Stimulated activated CD8-positive, alpha-beta memory T cell treated with anti-CD3 and anti-CD28 coated beads, Interleukin-7, amount 100 ng/mL, for 1 hour (primary cell): Measurements from ENCODE around the gene RAB27B.

Experiments used
- DNase-seq, 2 donors: peaks; one replicate each; pipeline ENCODE4 v3.0.0-alpha.2; 2020; ENCODE audit warnings: low read depth in 2 of 2

RAB27B gene

GRCh38 chr18:54867131-54867530 lies 38.9 kb downstream of the RAB27B start:
- DNase-seq, result no peak

DNA sequence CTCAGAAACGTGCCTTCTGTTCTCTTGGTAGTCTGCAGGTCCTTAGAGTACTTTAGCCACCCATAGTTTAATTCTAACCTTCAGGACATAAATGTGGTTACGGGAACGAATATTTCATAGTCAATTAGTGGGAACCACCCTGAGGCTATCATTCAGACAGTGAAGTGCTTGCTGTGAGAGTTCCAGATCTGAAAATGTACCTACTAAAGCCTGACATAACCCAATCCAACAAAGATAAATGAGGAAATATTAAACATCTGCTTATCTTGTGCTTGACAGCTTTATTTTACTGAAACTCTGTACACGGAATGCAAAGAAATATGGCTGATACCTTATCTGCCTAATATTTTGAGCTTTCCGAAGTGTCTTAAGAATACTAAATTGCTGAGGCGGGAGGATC lies 43.0 kb downstream of the RAB27B start:
- DNase-seq, result no peak

DNA sequence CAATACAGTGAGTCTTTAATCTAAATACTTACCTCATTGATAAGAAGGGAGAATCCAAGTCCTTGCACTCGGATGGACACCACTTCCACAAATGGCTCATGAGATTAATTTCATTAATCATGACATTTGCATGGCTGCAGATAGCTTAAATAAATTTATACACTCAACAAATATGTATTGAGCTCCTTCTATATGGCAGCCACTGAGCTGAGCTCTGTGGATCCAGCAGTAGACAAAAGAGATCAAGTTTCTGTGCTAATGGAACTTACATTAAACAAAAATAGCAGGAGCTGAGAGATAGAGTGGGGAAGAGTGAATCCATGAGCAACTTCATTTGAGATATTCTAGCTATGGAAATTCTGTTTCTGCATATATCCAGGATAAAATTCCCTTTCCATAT lies 44.4 kb downstream of the RAB27B start:
- DNase-seq, result no peak

DNA sequence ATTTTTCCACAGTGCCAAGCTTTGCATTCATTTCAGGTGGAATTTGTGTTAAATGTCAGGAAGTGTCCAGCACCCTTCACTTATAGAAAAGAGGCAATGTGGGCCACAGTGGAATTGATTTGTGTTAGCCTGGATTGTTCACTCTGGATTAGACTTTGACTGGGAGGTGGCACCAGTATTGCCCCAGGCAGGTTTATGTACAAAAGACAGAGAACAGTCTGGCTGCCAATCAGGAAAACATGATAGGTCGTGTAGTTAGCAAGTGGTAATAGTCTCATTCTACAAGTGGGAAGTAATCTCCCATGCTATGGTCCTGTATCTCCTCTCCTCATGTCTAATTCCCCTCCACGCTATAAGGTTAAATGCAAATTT lies 45.6 kb downstream of the RAB27B start:
- no peak for DNase-seq

DNA sequence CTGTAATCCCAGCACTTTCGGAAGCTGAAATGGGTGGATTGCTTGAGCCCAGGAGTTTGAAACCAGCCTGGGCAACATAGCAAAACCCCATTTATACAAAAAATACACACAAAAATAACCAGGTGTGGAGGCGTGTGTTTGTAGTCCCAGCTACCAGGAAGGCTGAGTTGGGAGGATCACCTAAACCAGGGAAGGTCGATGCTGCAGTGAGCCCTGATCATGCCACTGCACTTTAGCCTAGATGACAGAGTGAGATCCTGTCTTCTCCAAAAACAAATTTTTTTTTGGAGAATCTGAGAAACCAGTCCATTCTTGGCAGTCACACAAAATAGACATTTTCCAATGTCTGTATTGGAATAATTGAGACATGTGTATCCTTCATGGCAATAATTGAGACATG lies 46.8 kb downstream of the RAB27B start:
- DNase-seq, result no peak

DNA sequence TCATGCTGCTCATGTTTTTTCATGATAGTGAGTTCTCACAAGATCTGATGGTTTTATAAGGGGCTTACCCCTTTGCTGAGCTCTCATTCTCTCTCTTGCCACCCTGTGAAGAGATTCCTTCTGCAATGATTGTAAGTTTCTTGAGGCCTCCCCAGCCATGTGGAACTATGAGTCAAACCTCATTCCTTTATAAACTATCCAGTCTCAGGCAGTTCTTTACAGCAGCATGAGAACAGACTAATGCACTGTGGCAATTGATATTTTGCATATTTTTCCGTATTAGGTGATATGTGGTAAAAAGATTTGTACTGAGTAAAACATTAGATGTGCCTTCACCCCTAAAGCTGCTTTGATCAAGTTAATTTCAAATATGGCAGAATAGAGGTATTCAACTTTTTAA lies 48.8 kb downstream of the RAB27B start:
- no peak for DNase-seq

- DNase-seq, result no peak
Measured at GRCh38 chr18:54878159-54878622, 49.9 kb downstream of the RAB27B start.

DNA sequence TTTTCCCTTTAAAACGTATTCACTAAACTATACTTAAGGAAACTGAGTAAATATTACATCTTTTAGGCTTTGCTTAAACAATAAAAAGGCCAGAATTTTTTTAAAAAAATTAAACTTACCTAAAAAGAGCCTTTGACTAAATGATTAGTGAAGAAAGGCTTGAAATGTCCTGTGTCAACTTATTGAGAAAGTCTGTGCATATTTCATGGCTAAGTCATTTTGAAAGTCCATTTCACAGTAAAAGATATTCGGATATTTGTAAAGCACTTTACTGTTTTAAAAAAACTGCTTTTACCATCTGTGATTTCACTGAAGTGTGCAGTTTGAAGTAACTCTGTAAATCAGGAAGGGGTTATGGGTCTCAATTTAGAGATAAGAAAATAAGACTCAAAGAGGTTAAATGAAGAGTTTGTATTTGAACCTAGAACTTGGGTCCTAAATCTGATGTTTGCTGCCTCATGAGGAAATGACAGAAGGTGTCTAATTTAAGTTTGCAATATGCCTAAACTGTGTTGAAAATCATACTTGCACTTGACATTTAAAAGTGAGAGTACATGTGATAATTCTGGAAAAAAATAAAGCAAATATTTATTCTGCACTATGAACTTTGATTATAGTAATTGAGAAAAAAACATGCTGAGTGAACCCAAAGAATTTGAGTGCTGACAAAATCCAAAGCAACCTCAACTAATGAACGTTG lies 50.5 kb downstream of the RAB27B start:
- no peak for DNase-seq

DNA sequence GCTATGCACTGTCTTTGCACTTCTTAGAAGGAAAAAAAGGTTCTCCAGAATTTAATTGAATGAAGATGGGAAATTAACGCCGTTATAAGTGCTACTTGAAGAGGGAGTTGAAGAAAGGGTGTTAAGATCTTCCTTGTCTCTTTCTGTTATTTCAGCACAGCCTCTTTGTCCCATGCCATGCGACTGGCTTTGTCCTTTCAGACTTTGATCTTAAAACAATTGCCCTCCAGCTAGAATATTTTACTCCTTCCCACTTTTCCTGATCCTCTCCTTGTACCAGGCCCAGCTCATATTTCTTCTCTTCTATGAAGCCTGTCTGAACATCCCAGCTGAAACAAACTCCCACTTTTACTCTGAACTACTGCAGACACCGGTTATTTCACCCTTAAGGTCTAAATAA lies 51.4 kb downstream of the RAB27B start:
- no peak for DNase-seq

DNA sequence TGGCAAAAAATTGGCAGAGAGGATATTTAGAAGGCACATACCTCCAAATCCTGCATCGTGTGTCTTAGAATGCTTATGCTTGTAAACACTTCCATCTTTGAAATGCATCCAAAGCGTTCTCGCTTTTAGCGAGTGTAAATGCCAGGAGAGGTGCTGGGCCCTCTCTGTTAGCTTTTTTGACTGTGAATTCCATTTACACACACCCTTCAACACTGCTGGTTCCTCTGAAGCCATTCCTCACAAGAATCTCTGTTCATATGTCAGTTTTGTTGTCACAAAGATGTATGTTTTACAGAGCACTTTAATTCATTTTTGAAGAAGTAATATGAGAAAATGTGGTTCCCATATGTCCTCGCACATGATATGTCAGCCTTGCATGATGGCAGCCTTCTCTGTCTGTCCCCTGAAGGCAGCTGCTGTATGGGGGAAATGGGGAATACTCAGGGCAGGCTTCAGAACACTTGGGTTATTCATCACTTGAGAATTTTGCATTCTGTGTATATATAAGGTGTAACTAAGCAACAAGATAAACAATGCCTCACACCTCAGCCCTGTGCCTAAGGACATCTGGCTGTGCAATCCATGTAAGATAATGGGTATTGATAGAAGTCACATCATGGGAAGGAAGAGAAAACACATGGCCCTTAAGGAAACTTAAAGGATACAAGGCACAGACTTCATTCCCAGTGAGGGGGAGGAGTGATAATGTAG lies 52.3 kb downstream of the RAB27B start:
- DNase-seq, result no peak

- DNase-seq, result no peak
Measured at GRCh38 chr18:54881229-54881768, 53.0 kb downstream of the RAB27B start.

DNA sequence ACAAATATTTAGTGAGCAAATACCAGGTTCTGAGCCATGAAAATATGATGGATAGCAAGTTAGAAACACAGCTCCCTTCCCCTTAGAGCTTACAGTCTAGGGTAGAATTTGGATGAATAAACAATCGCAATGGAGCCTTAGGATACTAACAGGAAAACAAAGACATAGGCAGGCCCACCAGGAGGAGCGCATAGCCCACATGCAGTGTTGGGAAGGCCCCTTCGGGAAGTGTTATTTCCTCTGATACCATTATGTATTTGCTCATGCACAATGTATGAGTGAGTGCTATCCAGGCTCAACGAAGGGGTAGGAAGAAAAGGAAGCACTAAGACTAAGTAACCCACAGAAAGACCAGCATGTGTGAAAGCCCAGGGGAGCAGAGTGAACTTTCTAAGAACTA lies 54.0 kb downstream of the RAB27B start:
- no peak for DNase-seq

GRCh38 chr18:54883816-54884604 lies 55.7 kb downstream of the RAB27B start:
- no peak for DNase-seq

- no peak for DNase-seq
Measured at GRCh38 chr18:54888378-54888777, 60.1 kb downstream of the RAB27B start.

DNA sequence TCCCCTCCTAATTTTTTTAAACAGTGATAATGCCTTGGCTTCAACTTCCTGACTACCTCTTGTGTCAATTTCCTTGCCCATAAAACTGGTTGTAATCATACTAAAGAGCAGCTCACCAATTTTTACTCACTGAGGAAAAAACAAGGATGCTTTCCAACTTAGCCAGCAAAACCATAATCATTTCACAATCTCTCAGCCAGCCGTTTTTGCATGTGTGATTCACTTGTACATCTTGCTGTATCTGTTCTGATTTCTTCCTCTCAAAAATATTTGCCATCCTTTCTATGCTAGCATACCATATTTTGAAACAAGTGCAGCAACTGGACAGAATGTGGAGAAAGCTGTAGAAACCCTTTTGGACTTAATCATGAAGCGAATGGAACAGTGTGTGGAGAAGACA lies 60.7 kb downstream of the RAB27B start:
- DNase-seq, result no peak

GRCh38 chr18:54899500-54899899 lies 71.2 kb downstream of the RAB27B start:
- no peak for DNase-seq

DNA sequence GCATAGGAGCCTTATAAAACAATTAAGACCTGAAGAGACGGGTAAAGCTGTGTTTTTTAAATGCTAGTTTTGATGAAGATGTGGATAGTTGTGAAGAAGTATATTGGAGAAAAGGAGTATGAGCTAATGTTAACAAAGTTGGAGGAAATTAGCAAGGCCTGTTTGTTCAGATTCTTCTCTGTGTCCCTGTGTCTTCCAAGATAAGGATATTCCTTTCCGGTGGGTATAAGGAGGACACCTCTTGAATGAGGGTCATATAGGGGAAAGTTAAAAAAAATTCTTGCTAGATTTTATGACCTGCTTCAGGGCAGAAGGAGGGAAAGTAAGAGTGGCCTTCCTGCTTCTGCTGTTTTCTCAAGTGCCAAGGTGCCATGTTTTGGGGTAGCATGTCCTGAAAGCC lies 72.0 kb downstream of the RAB27B start:
- no peak for DNase-seq

DNA sequence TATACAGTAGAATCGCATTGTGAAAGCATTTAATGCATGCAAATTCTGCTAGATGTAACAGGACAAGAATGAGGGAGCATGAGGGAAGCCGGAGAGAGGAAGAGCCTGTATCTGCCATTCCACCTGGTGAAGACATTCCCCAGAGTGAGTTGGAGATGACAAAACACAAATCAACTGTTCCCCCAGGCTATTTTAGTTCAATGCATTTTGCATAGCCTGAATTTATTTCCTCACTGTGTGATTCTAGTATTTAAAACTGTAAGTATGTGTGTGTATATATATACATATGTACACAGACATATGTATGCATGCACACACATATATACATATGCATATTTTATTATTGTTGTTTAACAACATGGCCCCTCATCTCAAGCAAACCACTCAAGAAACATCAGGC lies 76.3 kb downstream of the RAB27B start:
- DNase-seq, result no peak

DNA sequence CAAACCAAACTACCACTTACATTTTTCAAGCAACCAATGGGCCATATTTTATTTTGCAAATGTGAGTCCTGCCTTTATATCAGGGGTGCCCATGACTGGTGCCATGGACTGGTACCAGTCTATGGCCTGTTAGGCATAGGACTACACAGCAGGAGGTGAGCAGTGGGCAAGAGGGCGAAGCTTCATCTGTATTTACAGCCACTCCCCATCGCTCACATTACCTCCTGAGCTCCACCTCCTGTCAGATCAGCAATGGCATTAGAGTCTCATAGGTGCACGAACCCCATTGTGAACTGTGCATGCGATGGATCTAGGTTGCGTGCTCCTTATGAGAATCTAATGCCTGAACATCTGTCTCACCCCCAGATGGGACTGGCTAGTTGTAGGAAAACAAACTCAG lies 77.4 kb downstream of the RAB27B start:
- no peak for DNase-seq

DNA sequence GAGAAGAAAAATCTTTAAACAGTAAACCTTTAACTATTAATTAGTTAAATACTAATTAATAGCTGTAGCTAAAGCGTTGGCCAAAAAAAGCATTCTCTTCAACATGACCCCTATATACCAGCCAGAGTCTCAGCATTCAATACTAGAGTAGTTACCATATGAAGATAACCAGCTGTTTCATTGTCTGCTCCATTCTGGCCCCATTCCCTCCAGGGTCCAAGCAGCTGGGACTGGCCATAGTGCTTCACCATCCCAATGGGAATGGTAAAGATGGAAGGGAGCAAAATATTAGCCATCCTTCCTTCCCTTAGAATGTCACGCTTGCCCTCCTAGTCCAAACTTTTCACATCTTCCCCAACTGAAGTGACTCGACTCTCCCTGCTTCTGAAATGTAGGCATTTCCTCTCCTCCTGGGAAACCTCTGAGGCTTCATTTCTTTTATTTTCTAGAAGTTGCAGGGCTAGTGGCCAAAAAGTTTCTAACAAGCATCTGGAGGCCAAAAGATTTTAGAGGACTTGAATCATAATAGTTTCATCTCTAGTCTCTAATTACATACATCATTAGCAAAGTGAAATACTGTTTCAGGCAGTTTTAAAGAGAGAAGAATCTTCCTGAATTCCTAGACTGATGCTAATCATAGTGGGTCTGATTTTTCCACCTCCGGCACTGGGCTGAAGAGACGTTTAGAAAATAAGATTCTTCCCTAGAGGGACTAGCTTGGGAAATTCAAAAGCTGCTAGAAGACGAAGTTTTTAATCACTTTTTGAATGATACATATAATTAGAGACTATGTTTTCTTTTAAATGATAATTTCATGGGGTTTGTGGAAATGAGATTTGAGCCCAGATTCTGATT lies 78.3 kb downstream of the RAB27B start:
- DNase-seq, result no peak

- DNase-seq, result no peak
Measured at GRCh38 chr18:54909538-54909937, 81.3 kb downstream of the RAB27B start.
